HCT116 (cell line): ENCODE data around the gene GLYR1. TPM values are rescaled to one million over a fixed set of nuclear protein-coding genes. Genes with fewer than 3 reads are reported as not detected.

Source experiments
- ATAC-seq: fragments of 200-7000 bp; cut with Tn5 transposase; 2 replicates; pipeline ENCODE4 v1.9.1; 2020; ENCODE audit warnings: mild to moderate bottlenecking, moderate library complexity
- Bru-seq: library from RNA; stranded (reverse); fragments of 400-500 nt; gene quantifications from one replicate; lab custom pipeline; 2021; lab: Mats Ljungman, UMichigan
- BruChase-seq, 2 experiments: library from RNA; stranded (reverse); fragments of 400-500 nt; gene quantifications; one replicate each; lab custom pipeline; 2021; lab: Mats Ljungman, UMichigan
- BruUV-seq: library from RNA; stranded (reverse); fragments of 400-500 nt; replicated peaks from 2 replicates; lab custom pipeline; 2021; lab: Mats Ljungman, UMichigan
- CTCF ChIA-PET: fragments of 300-600 bp; sonication (Branson Sonifier 250); formaldehyde crosslinking; loops from one replicate; lab custom pipeline; 2021; ENCODE audit warnings: antibody characterized with exemption; lab: Charles Lee
- POLR2A ChIA-PET: fragments of 300-600, 350-600 bp; sonication (Branson Sonifier 250); formaldehyde crosslinking; loops from one replicate; lab custom pipeline; 2021; ENCODE audit warnings: antibody characterized with exemption; lab: Charles Lee
- RAD21 ChIA-PET, 2 experiments: fragments of 300-600 bp; sonication (Branson Sonifier 250); formaldehyde crosslinking; loops; one replicate each; lab custom pipeline; 2023; ENCODE audit warnings: low total read pairs in 2 of 2; ENCODE audit not compliant: uncharacterized antibody in 2 of 2, unreplicated experiment in 2 of 2, low non-redundant PET in 1 of 2; lab: Charles Lee
- DNase-seq: peaks from one replicate; pipeline ENCODE4 v3.0.0-alpha.2; 2010; ENCODE audit warnings: low read depth, low spot score
- H2AFZ ChIP-seq: fragments of 200-600 bp; shearing (Covaris generic), sonication (generic); 2 replicates; pipeline ENCODE4 v1.6.1; 2017; ENCODE audit warnings: low read depth, mixed run types, mixed read lengths, antibody characterized with exemption, low read length; ENCODE audit not compliant: poor library complexity, severe bottlenecking
- H3K27ac ChIP-seq: 2 replicates; pipeline ENCODE4 v1.5.1; 2012; ENCODE audit warnings: low read depth, low read length
- H3K27me3 ChIP-seq: fragments of 200-600 bp; sonication (generic); 2 replicates; pipeline ENCODE4 v1.6.1; 2016; ENCODE audit warnings: mixed run types, low read length, mixed read lengths; ENCODE audit not compliant: insufficient read depth
- H3K36me3 ChIP-seq, 2 experiments: fragments of 200-500 bp in 1 of 2; fragments of 200-600 bp in 1 of 2; sonication (Bioruptor generic) in 1 of 2; sonication (generic) in 1 of 2; 2 replicates each; pipeline versions ENCODE4 v1.5.1 to v1.6.1; 2014 to 2016; ENCODE audit warnings: low read length in 2 of 2, inconsistent platforms in 1 of 2, mixed read lengths in 1 of 2, mixed run types in 1 of 2; ENCODE audit not compliant: insufficient read depth in 2 of 2, control insufficient read depth in 1 of 2
- H3K4me1 ChIP-seq, 2 experiments: fragments of 200-600 bp in 1 of 2; sonication (generic) in 1 of 2; 2 replicates each; pipeline versions ENCODE4 v1.5.1 to v1.6.1; 2012 to 2017; ENCODE audit warnings: low read length in 2 of 2, inconsistent platforms in 1 of 2, mild to moderate bottlenecking in 1 of 2, mixed read lengths in 1 of 2, mixed run types in 1 of 2, moderate library complexity in 1 of 2; ENCODE audit not compliant: insufficient read depth in 2 of 2, control insufficient read depth in 1 of 2
- H3K4me2 ChIP-seq: fragments of 200-600 bp; sonication (generic); 2 replicates; pipeline ENCODE4 v1.6.1; 2017; ENCODE audit warnings: mixed run types, low read length, mixed read lengths
- H3K4me3 ChIP-seq, 2 experiments: fragments of 200-600 bp in 1 of 2; sonication (generic) in 1 of 2; replicated peaks in 1 of 2; 2 replicates each; pipeline ENCODE4 v1.5.1; 2011 to 2016; ENCODE audit warnings: low read length in 2 of 2, control low read depth in 1 of 2, low read depth in 1 of 2, mild to moderate bottlenecking in 1 of 2, mixed read lengths in 1 of 2, mixed run types in 1 of 2
- H3K79me2 ChIP-seq: fragments of 200-600 bp; sonication (generic); 2 replicates; pipeline ENCODE4 v1.6.1; 2017; ENCODE audit warnings: mild to moderate bottlenecking, mixed run types, low read length, moderate library complexity, mixed read lengths; ENCODE audit not compliant: insufficient read depth
- H3K9ac ChIP-seq: fragments of 200-600 bp; sonication (generic); 2 replicates; pipeline ENCODE4 v1.6.1; 2016; ENCODE audit warnings: low read length, mixed read lengths
- H3K9me2 ChIP-seq: fragments of 200-600 bp; sonication (generic), shearing (Covaris generic); 2 replicates; pipeline ENCODE4 v1.6.1; 2017; ENCODE audit warnings: mixed run types, mild to moderate bottlenecking, moderate library complexity; ENCODE audit not compliant: insufficient read depth
- H3K9me3 ChIP-seq, 2 experiments: fragments of 200-500 bp in 1 of 2; fragments of 200-600 bp in 1 of 2; sonication (Bioruptor generic) in 1 of 2; sonication (generic) in 1 of 2; 2 replicates each; pipeline ENCODE4 v1.6.1; 2014 to 2017; ENCODE audit warnings: low read length in 2 of 2, mixed read lengths in 2 of 2, inconsistent platforms in 1 of 2, low read depth in 1 of 2, mild to moderate bottlenecking in 1 of 2, mixed run types in 1 of 2, moderate library complexity in 1 of 2; ENCODE audit not compliant: control insufficient read depth in 1 of 2, insufficient read depth in 1 of 2
- H4K20me1 ChIP-seq: fragments of 200-600 bp; sonication (generic), shearing (Covaris generic); 2 replicates; pipeline ENCODE4 v1.6.1; 2017; ENCODE audit warnings: mixed run types, mild to moderate bottlenecking, moderate library complexity; ENCODE audit not compliant: insufficient read depth
- CBX3 ChIP-seq: IDR thresholded peaks from 2 replicates; pipeline ENCODE4 v1.6.1; 2012; ENCODE audit warnings: low read depth
- CEBPB ChIP-seq: IDR thresholded peaks from 2 replicates; pipeline ENCODE4 v1.6.1; 2012; ENCODE audit warnings: low read depth
- EGR1 ChIP-seq: IDR thresholded peaks from 2 replicates; pipeline ENCODE4 v1.6.1; 2012; ENCODE audit warnings: low read depth
- ELF1 ChIP-seq: IDR thresholded peaks from 2 replicates; pipeline ENCODE4 v1.6.1; 2012; ENCODE audit warnings: low read depth, borderline replicate concordance
- EZH2 ChIP-seq: fragments of 200-600 bp; sonication (generic); IDR thresholded peaks from 2 replicates; pipeline ENCODE4 v1.6.1; 2017; ENCODE audit warnings: antibody characterized with exemption, mixed run types
- EZH2phosphoT487 ChIP-seq: fragments of 200-600 bp; IDR thresholded peaks from 2 replicates; pipeline ENCODE4 v1.6.1; 2018; ENCODE audit warnings: antibody characterized with exemption, borderline replicate concordance
- JUND ChIP-seq: IDR thresholded peaks from 2 replicates; pipeline ENCODE4 v1.6.1; 2012
- POLR2A ChIP-seq: IDR thresholded peaks from 2 replicates; pipeline ENCODE4 v1.7.0; 2011; ENCODE audit warnings: borderline replicate concordance; ENCODE audit not compliant: insufficient read depth, insufficient read length; ENCODE audit errors: extremely low read depth
- POLR2AphosphoS5 ChIP-seq: IDR thresholded peaks from 2 replicates; pipeline ENCODE4 v1.6.1; 2011; ENCODE audit warnings: mild to moderate bottlenecking, low read depth, low read length, moderate library complexity
- RAD21 ChIP-seq: IDR thresholded peaks from 2 replicates; pipeline ENCODE4 v1.6.1; 2012; ENCODE audit warnings: low read depth, mild to moderate bottlenecking
- SP1 ChIP-seq: IDR thresholded peaks from 2 replicates; pipeline ENCODE4 v1.6.1; 2012; ENCODE audit warnings: low read depth
- SRF ChIP-seq: IDR thresholded peaks from 2 replicates; pipeline ENCODE4 v1.6.1; 2012; ENCODE audit warnings: low read depth
- TCF7L2 ChIP-seq: IDR thresholded peaks from 2 replicates; pipeline ENCODE4 v1.7.0; 2011; ENCODE audit warnings: borderline replicate concordance, inconsistent platforms; ENCODE audit not compliant: insufficient read depth, insufficient read length; ENCODE audit errors: extremely low read depth
- YY1 ChIP-seq: IDR thresholded peaks from 2 replicates; pipeline ENCODE4 v1.6.1; 2011; ENCODE audit warnings: low read length, low read depth, moderate library complexity, mild to moderate bottlenecking; ENCODE audit not compliant: insufficient replicate concordance; ENCODE audit errors: extremely low read depth
- ZFX ChIP-seq: fragments of 450-650 bp; IDR thresholded peaks from 2 replicates; pipeline ENCODE4 v1.6.1; 2017
- ZNF274 ChIP-seq: fragments of 200-500 bp; sonication (Bioruptor generic); IDR thresholded peaks from 2 replicates; pipeline ENCODE4 v1.6.1; 2014; ENCODE audit warnings: mild to moderate bottlenecking, low read depth, low read length, inconsistent platforms
- intact Hi-C: fragments of 100-400 bp; cut with micrococcal nuclease; formaldehyde crosslinking; loops from 2 replicates; pipeline ENCODE4 v1.10.0; 2022
- long read RNA-seq: library from polyadenylated mRNA; unstranded; transcript quantifications from one replicate; pipeline ENCODE4 v2.0.0, GENCODE V29; 2021; ENCODE audit not compliant: unreplicated experiment
- polyA plus RNA-seq: library from polyadenylated mRNA; unstranded; fragments of >200 nt; gene quantifications from 2 replicates; pipeline ENCODE4 v1.2.1, GENCODE V29; 2012; ENCODE audit warnings: missing spikeins
- total RNA-seq: library from RNA; stranded (reverse); gene quantifications from one replicate; pipeline ENCODE4 v1.2.1, GENCODE V29; 2021; ENCODE audit not compliant: unreplicated experiment
- TF ChIP-seq, protein P1 (sequence below): IDR thresholded peaks from 2 replicates; pipeline ENCODE4 v1.6.1; 2012; ENCODE audit warnings: low read depth
- TF ChIP-seq, protein P2 (sequence below): IDR thresholded peaks from 2 replicates; pipeline ENCODE4 v1.6.1; 2012
- TF ChIP-seq, protein P3 (sequence below), 3 experiments: fragments of 200-600 bp in 1 of 3; sonication (generic) in 1 of 3; IDR thresholded peaks in 2 of 3; conservative IDR thresholded peaks in 1 of 3; 2 replicates each; pipeline ENCODE4 v1.5.1; 2012 to 2017; ENCODE audit warnings: low read depth in 2 of 3, low read length in 2 of 3, antibody characterized with exemption in 1 of 3, borderline replicate concordance in 1 of 3, control low read depth in 1 of 3, mild to moderate bottlenecking in 1 of 3, mixed read lengths in 1 of 3, mixed run types in 1 of 3, moderate library complexity in 1 of 3; ENCODE audit not compliant: insufficient read depth in 1 of 3
- TF ChIP-seq, protein P4 (sequence below): IDR thresholded peaks from 2 replicates; pipeline ENCODE4 v1.6.1; 2012

Gene GLYR1
- total RNA-seq (50.0 TPM), Bru-seq, nascent RNA (percentile 82 among the genes with signal in this experiment), BruChase-seq, experiment 1, labeled RNA remaining after a 6-hour chase (percentile 89 among the genes with signal in this experiment), BruChase-seq, experiment 2, labeled RNA remaining after a 2-hour chase (percentile 88 among the genes with signal in this experiment)
- polyA plus RNA-seq: 21.0 and 21.6 TPM in 2 replicates
- long read RNA-seq, partial matches to known transcripts: 21 of 74 reads
- long read RNA-seq, other reads (novel, unspliced or antisense): 48 of 74 reads

DNA sequence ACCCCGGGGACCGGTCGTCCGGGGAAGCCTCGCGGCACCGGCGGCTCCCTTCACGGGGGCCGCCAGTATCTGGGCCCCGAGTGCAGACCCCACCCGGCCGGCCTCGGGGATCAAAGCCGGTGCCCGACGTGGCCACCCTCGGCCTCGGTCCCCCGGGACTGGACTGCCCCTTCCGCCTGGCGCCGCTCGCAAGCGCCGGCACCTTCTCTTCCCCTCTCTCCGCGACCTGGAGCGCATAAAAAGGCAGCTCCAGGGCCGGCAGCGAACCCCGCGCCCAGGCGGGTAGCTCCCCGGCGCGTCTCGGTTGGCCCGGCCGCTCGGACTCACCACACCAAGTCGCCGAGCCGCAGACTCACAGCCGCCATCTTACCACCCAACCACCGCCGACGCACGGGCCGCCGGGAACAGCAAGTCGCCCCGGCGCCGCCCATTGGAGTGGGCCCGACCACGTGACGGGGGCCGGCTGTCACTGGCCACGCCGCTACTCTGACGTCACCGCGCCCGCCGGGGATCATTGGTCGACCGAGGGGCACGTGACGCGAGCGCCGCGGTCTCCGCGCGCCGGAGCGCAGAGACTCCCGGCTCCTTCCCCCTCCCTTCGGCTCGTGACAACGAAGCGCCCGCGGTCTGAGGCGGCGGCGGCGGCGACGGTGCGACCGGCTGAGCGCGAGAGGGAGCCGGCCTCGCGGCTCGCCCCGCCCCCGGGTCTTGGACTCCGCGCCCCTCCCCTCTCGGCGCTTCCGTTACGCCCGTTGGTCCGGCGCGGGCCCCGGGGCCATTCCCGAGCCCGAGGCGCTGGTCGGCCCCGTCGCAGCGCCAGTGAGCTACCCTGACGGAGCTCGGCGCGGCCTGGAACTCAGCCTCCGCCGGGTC is at the start of gene GLYR1, which contains the start of gene UBN1:
Gene GLYR1 (minus strand): TSS at position 388 of the 873 bp plus-strand sequence. CDS start 23 bp downstream, at position 365.
Gene UBN1 (plus strand): TSS at position 581 of the 873 bp plus-strand sequence. CDS start 5,437 bp downstream, outside the sequence.
- POLR2A ChIA-PET: no interaction called here
- intact Hi-C loops: loop anchor here (1.0 to 5.0 kb wide), 3 partner anchors 79 to 110 kb away; partner anchors contain the start of gene SEC14L5
- no peaks in the 10 kb centered on the region for H3K27me3 ChIP-seq
- BruUV-seq: no TSS peak
- DNase-seq: peak; percentile 86
- peaks cover 87% of the 10 kb centered on the region for H3K79me2 ChIP-seq
- H3K4me1 ChIP-seq: peaks cover 13 to 35% of the 10 kb centered on the region in 2 experiments
- H3K36me3 ChIP-seq: peaks cover 27 to 31% of the 10 kb centered on the region in 2 experiments; a peak in 3 of 4 replicates
- no peak within 1 kb of the TSS for H2AFZ ChIP-seq
- CTCF ChIA-PET: no interaction called here
- ATAC-seq: peak; percentile 89
- H3K4me2 ChIP-seq: peak within 1 kb of the TSS; percentile 86
- no peaks in the 10 kb centered on the region for H3K9me3 ChIP-seq
- peaks cover 12% of the 10 kb centered on the region; the same call in 1 of the 2 replicates for H4K20me1 ChIP-seq
- peak within 1 kb of the TSS; percentile 90 to 92 for H3K4me3 ChIP-seq
- peak within 1 kb of the TSS; percentile 92 for H3K9ac ChIP-seq
- RAD21 ChIA-PET: no interaction called here
- peak within 1 kb of the TSS; percentile 91 for H3K27ac ChIP-seq
- H3K9me2 ChIP-seq: no peaks in the 10 kb centered on the region
- TF ChIP-seq TCF7L2 (peak; percentile 59), POLR2A (peak; percentile 55), YY1 (peak; percentile 95), EGR1 (no peak), ELF1 (no peak), CBX3 (no peak), SP1 (peak; percentile 87), SRF (no peak), JUND (no peak; the same call in 1 of the 2 replicates), RAD21 (no peak), ZNF274 (no peak), POLR2AphosphoS5 (peak; percentile 91), EZH2 (no peak), EZH2phosphoT487 (no peak), CEBPB (no peak), ZFX (peak; percentile 78; the same call in 1 of the 2 replicates)
- TF ChIP-seq, protein P1, sequence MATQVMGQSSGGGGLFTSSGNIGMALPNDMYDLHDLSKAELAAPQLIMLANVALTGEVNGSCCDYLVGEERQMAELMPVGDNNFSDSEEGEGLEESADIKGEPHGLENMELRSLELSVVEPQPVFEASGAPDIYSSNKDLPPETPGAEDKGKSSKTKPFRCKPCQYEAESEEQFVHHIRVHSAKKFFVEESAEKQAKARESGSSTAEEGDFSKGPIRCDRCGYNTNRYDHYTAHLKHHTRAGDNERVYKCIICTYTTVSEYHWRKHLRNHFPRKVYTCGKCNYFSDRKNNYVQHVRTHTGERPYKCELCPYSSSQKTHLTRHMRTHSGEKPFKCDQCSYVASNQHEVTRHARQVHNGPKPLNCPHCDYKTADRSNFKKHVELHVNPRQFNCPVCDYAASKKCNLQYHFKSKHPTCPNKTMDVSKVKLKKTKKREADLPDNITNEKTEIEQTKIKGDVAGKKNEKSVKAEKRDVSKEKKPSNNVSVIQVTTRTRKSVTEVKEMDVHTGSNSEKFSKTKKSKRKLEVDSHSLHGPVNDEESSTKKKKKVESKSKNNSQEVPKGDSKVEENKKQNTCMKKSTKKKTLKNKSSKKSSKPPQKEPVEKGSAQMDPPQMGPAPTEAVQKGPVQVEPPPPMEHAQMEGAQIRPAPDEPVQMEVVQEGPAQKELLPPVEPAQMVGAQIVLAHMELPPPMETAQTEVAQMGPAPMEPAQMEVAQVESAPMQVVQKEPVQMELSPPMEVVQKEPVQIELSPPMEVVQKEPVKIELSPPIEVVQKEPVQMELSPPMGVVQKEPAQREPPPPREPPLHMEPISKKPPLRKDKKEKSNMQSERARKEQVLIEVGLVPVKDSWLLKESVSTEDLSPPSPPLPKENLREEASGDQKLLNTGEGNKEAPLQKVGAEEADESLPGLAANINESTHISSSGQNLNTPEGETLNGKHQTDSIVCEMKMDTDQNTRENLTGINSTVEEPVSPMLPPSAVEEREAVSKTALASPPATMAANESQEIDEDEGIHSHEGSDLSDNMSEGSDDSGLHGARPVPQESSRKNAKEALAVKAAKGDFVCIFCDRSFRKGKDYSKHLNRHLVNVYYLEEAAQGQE: no peak
- TF ChIP-seq, protein P2, sequence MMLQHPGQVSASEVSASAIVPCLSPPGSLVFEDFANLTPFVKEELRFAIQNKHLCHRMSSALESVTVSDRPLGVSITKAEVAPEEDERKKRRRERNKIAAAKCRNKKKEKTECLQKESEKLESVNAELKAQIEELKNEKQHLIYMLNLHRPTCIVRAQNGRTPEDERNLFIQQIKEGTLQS: no peak
- TF ChIP-seq, protein P3, sequence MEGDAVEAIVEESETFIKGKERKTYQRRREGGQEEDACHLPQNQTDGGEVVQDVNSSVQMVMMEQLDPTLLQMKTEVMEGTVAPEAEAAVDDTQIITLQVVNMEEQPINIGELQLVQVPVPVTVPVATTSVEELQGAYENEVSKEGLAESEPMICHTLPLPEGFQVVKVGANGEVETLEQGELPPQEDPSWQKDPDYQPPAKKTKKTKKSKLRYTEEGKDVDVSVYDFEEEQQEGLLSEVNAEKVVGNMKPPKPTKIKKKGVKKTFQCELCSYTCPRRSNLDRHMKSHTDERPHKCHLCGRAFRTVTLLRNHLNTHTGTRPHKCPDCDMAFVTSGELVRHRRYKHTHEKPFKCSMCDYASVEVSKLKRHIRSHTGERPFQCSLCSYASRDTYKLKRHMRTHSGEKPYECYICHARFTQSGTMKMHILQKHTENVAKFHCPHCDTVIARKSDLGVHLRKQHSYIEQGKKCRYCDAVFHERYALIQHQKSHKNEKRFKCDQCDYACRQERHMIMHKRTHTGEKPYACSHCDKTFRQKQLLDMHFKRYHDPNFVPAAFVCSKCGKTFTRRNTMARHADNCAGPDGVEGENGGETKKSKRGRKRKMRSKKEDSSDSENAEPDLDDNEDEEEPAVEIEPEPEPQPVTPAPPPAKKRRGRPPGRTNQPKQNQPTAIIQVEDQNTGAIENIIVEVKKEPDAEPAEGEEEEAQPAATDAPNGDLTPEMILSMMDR (IDR thresholded peaks at IDR 0.05 in 2 of 3, conservative IDR thresholded peaks at IDR 0.05 in 1 of 3; ENCODE audit: borderline replicate concordance in 1 of 3, insufficient read depth in 1 of 3, low read depth in 2 of 3, low read length in 2 of 3): no peak
- TF ChIP-seq, protein P4, sequence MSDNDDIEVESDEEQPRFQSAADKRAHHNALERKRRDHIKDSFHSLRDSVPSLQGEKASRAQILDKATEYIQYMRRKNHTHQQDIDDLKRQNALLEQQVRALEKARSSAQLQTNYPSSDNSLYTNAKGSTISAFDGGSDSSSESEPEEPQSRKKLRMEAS: peak; percentile 88
